DMS 273 (cell line): ENCODE results near the gene LHX1.

Experiments
- DNase-seq: peaks from one replicate; lab custom pipeline; 2025; ENCODE audit not compliant: unreplicated experiment; lab: John Stamatoyannopoulos, UW

LHX1 gene

DNA sequence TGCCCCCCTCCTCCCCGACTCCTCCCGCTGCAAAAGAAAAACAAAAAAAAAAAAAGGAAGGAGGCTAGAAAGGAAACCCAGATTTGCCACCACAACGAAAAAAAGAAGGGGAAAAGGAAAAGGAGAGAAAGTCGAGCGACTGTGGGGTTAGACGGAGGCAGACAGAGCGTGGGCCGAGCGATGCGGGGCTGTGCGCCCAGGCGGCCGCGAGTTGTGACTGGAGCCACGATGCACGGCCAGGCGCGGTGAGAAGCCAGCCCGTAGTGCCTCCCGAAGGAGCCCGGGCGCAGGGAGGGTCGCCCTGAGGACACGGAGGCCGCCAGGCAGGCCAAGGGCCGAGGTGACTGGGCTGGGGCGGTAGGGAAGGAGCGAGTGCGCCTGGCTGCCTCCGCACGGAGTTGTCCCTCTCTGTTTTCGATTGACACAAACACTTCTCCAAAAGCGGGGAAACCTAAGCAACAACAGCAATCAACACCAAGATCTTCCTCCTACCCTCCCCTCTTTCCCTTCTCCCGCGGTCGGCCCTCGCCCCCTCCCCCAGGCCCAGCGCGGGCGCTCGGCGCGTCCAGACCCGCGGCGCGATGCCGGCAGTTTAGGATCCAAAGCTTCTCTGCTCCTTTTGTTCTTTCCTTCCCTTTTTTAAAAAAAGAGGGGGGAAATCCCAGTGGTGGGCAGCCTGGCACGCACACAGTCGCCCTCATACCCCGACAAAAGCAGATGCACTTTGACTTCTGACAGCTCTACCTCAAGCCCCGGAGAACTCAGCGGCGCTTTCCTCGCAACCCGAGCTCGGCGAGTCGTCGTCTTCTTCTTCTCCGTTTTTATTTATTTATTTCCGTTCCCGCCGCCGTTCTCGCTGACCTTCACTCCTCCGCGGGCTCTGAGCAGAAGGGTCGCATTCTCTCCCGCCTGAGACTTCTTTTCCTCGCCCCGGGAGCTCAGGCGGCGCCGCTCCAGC lies at the start of gene LHX1:
LHX1 (plus strand) TSS at position 475 of the 958 bp plus-strand sequence. CDS start 723 bp downstream, outside the sequence.
- DNase-seq: peak; percentile 64

DNA sequence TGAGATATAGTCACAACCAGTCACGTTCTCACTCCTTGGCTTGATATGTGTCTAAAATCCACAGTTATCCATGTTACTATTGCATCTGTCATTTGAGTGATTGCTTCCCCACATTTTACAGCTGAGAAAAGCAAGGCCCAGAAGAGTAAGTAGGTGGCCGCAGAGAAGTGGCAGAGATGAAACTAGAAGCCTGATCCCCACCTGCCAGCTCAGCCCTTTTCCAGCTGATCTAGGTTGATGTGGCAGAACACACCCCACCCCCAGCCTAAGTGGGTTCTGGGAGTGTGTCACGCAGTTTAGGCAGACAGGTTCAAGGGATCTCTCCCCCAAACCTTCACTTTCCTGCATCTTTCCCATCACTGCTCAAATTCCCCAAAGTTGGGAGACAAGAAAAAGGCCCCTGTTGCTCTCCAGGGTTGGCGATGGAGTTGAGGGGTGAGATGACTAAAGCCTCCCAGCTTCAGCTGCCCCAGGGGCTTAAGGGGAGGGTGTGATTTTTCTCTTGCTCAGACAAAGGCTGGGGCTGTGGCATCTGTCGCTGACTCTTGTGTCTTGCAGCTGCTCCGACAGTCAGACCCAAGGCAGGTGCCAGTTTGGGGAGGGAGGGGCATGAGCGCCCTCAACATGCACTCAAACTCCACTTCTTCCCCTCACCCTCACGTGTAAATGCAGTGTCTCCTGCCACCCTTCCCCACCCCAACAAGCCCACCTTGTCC lies 48.9 kb upstream of the LHX1 start:
- DNase-seq: peak; percentile 53

DNA sequence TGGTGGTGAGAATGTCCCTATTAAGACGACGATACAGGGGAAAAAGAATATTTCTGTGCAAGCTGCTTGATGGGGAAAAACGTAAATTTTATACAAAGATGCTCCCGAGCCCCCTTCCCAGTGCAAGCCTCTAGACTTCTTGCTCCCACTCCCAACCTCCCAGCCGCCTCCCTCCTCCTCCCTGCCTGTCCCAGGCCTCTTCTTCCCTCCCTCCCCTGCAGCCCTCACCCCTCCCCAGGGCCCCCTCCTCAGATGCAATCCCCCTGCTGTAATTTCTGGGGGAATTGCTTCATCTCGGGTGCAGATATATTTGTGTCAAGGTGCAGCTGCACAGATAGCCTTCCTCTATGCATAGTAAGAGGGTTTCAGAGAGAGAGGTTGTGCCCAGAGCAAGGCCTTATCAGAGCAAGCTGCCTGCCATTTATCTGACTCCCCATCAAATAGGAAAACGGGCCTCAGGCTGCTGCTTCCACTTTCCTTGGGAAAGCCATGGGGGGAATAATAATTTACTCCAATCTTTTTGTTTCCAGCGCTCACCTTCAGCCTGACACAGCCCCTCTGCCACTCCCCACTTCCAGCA lies 47.4 kb upstream of the LHX1 start:
- no peak for DNase-seq

DNA sequence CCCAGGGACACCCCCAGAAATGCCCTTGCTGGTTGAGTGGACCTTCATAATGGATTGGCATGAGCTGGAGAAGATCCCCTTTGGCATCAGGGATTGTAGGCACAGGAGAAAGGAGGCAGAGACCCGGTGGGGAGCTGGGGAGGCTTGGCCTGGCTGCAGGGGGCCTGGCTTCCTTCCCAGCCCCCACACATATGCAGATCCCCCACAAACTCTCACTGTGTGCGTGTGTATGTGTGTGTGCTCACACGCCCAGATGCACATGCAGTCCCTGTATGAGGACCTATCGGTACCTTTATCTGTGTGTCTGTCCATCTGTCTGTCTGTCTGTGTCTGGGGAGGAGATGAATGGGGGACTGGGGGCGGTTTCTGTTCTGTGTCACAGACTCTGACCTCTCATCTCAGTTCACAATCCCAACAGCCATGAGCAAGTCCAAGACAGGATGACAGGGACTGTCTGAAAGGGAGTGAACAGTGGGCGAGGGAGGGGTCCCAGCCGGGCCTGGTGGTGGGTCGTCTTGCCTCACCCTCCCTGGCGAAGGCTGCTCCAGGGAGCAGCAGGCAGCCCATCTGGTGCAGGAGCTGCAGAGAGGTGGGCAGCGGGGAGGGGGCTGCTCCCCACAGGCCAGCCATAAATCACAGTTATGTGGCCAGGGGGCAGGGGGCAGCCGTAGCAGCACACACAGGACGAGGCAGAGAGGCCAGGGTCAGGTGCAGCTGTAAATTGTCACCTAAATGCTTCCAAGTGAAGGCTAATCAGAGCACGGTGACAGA lies 46.7 kb upstream of the LHX1 start:
- DNase-seq: no peak

DNA sequence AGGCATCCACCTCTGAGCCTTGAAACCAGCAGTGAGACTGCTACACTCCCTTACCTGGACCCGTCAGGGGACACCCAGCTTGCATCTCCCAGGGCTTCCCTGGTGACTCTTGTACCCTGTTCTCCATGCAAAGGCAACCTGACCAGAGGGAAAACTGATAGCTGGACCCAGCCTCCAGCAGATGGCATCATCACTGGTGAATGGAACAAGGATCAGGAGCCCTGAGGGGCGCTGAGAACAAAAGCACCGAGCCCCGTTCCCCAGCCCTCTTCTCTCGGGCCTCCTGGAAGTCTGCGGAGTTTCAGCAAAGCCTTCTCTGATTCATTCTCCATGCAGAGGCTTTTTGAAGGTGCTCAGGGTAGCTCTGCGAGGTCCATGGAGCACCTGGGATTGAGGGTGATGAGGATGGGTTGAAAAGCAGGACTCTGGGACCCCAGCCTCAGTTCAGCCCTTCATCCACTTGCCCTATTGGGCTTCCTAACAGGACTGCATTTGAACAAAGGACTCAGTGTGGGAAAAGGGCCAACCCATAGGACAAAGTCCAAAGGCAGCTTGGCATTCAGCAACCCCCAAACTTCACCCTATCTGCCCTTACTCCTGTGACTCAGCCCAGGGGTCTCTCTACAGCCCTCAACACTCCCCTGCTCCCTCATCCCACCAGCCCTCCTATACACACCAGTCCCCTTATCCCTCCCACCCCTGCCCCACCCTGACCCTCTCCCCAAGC lies 45.0 kb upstream of the LHX1 start:
- DNase-seq: no peak

DNA sequence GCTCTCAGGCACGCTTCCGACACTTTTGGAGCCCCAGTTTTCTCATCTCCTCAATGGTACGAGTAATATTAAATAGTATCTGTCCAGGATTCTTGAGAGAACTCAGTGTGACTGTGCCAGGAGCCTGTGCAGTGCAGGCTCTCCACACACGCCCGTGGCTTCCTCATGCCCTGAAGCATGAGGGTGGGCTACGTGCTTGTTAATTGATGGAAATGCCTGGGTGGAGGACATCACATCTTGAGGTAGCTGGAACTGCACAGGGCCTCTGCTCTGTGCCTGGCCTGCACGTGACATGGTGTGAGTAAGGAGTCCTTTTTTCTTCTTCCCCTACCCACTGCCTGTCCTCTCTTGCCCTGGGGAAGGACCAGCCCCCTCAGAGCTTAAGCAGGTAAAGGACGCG lies 43.1 kb upstream of the LHX1 start:
- DNase-seq: no peak

DNA sequence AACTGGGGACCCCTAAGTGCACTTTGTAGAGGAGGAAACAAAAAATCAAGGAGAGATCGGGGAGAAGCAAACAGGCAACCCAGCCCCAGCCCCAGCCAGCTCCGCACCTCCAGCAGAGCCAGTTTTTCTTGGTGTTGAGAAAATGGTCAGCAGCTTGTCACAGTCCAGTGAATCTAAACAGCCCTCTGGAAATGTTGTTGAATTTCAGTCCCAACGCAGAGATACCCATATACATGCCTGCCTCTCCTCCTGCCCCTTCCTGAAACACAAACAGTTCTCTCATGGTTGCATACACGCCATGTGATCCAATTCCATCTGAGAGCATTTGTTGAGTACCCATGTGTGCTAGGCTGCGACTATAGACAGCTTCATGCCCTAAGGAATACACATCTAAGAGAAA lies 42.4 kb upstream of the LHX1 start:
- no peak for DNase-seq

DNA sequence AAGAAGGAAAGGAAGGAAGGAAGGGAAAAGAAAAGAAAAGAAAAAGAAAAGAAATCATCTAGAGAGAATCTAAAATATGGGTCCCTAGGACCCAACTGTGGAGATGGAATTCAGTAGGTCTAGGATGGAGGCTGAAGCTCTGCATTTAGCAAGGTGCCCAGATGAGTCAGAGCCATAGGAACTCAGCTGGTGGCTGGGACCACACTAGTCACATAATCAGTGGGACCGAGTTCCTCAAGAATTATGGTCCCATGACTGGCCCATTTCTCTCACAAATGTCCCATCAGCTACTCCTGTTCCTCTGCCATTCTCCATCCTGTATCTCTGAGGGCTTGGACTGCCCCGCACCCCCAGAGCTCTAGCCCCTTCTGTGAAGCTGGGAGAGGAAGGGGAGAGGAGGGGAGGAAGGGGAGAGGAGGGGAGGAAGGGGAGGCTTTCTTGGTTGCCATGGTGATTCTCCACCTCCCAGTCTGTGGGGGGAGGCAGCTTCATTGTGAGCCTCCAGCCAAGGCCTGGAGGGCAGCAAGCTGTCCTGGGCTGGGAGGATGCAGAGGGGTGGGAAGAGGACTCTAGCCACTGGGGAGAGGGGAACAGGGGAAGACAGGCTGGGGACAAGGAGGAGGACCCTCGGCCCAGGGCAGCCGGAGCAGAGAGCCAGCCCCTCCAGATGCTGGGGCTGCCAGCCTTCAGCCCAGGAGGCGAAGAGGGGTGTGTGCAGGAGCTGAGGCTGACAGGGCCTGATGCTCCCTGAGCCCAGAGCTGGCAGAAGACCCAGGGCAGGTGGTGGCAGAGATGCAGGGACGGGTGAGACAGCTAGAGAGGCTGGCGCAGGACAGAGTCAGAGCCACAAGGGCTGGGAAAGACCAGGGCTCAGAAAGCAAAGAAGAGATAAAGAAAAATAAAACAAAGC lies 37.8 kb upstream of the LHX1 start:
- DNase-seq: peak; percentile 81

DNA sequence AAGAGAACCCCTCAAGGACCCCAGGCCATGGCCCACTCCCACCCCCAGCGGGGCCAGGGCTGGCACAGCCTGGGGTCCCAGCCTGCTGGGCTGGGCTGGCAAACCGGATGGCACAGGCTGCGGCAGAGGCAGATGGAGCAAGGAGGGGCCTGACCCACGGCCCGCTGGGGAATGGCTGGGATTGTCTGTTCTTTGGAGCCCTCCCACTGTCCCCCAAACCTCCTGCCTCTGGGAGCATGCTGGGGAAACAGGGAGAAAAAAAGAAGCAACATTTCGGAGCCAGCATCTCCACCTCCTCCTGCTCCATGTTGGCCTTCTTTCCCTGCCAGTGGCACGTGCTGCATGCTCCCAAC lies 37.1 kb upstream of the LHX1 start:
- peak; percentile 74 for DNase-seq

DNA sequence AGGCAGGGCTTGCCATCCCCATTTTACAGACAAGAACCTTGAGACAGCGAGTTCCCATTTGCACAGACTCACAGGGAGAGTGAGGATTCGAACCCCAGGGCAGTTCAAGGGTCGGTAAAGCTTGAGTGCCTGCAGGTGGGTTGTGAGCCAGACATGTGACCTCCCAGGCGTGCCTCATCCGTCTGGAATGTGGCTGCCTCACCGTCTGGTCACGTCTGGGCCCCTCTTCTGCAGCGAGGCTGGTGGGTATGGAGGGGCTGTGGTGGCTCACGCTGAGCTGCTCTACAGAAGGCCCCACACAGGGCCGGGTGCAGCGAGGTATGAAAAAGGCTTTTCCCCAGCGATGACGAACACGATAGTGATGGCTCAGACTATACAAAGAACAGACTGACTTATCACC lies 35.8 kb upstream of the LHX1 start:
- no peak for DNase-seq

DNA sequence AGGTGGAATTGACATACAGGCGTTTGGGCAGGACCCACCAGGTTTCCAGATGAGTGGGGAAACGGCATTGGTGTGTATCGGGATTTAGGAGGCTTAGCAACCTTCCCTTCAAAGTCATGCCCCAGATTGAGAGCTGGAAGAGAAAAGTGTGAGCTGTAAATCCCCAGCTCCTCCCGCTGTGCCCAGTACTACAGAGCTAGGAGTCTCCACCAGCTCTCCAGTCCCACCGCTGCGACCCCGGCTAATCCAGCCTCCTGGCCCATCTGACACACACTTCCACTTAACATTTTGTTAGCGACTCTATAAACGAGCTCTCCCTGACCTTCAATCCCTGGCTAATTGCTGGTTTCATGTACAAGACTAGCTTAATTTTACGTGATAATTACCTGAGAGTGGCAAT lies 29.9 kb upstream of the LHX1 start:
- no peak for DNase-seq

DNA sequence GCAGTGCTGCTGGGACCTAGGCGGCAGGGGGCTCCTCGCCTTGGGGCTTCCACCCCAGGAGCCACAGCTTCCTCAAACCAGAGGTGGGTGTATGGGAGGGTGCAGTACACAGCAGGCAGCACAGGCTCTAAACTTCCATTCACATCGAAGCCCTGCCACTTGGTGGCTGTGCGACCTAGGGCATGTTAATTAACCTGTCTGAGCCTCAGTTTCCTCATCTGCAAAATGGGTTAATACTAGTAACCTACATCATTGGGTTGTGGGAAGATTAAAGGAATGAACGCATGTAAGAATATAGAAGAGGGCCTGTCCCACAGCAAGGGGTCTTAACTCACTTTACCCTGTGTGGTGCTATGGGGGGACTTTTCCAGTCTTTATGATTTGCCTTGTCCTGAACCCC lies 26.8 kb upstream of the LHX1 start:
- DNase-seq: no peak

DNA sequence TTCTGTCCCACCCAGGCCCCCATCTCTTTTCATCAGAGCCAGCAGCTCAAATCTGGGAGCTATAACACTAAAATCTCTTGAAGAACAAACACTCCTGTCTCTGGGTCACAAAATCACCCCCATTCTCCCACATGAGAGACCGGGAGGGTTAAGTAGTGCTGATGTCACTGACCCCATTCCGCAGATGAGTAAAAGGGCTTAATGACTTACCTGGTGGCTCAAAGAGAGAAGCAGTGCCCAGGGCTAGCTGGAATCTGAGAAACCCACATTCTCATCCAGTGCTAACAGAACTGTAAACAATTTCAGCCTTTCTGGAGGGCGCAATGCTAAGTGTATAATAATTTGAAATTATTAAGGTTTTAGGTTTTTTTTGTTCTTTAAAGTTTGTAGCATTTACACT lies 26.3 kb upstream of the LHX1 start:
- no peak for DNase-seq

DNA sequence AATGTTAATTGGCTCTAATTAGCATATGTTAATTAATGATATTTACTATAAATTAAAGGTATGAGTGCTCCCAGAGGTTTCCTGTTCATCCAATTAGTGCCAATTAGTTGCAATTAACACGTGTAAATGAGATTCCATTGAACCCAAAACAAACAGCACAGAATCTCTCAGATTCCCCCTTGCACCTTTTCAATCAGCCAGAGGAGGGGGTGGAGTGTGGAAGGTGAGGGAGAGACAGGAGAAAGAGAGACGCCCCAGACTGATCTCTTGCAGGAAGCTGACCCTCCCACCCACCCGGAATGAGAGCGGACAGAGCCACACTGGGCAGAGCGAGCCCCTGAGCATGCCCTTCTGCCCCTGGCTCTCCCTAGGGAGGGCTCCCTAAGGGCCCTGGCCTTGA lies 24.1 kb upstream of the LHX1 start:
- no peak for DNase-seq

DNA sequence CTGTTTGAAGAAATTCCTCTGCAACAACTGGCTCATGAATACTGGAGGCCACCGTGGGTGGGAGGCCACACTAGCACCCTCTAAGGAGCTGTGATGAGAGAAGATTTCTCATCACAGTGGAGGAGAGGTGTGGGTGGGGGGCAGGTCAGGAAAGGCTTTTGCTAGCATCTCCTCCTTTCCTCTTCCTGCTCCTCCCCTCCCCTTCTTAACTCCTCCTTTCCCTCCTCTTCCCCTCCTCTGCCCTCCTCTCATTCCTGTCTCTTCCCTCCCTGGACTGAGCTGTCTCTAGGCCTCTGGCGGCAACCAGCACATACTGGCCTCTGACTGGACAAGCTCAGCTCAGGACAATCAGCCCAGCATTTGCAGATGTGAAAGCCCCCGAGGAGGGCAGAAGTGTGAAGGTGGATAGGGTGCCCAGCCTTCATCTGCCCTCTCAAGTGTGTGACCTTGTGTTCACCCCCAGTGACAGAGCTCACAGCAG lies 19.0 kb upstream of the LHX1 start:
- DNase-seq: no peak

DNA sequence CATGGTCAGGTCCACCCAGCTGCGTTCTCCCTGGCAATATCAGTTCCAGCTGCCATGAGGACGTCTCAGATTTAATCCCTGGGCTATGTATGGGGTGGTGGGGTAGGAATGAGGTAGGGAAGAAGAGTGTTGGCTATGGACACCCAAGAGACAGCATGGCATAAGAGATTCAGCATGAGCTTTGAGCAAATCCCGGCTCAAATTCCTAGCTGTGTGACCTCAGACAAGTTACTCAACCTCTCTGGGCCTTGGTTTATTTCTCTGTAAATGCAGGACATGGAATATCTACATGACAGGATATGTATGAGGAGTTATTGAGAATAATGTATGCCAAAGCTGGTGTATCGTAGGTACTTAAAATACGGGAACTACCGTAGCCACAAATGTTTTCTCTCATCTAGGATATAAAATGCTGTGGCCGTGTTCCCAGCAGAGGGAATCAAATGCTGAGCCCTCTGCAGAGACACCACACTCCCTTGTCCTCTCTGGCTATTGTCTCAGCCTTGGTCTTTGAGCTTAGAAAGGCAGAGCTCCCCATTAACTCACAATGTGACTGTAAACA lies 17.8 kb upstream of the LHX1 start:
- no peak for DNase-seq

DNA sequence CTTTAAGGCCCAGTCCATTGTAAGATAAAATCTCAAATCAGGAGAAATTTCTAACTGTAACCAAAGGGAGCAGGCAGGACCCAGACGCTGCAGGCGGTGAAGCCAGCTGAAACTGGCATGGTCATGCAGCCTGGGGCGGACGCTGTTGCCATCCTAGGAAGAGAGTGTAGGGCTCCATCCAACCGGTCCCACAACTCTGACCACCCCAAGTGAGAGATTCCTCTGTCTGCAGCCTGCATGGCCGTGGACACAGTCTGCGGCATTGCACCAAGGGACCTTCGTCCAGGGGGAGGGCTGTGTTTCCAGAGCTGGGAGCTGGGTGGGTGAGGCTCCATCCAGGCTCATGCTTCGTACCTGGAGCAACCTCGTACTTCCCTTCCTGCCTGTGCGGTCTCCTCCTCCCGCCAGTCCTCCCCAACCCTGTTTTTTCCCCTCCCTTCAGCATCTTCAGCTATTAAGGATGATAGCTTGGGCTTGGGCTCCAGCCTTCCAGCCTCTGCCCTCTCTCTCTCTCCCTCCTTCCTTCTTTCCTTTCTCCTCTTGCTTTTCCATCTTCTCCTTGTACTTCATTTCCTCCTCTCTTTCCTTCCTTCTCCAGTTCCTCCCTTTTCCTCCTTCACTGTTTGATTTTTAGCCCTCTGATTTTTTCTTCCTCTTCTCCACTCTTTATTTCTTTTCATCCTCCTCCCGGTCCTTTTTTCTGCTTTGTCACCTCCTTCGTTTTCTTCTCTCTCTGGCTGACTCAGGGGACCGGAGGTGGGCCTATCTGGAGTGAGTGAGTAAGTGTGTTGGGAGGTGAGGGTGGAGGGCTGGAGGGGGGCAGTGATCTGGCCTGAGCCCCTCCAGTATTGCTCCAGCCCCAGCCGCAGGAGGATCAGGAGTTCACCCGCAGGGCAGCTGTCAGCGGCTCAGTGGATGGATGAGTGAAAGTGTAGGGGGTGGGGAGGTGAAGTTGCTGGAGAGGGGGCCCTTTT lies 17.0 kb upstream of the LHX1 start:
- DNase-seq: no peak
